ENCODE results near the gene DTD1.

Gene DTD1

DNA sequence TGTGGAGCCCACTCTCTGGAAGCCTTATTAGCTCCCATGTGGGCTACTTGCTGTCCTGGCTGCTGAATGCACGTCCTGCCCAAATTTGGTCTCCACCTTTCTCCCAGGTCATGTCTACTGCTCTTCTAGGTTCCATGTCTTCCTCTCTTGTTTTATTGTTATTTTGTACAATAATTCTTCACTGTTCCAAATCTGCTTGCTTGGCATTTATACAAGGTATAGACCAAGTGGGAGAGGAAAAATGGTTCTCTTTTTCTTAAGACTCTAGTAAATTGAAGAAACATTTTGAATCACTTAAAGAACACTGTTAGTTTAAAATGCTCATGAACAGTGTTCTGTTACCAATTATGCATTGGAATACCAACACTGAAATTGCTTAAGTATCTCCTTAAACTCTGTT, 144.1 kb downstream of the DTD1 start:
- no peaks in the 10 kb centered on the region for H3K9me3 ChIP-seq (ENCODE audit: control insufficient read depth, insufficient read depth, low read length)
- H3K4me3 ChIP-seq (ENCODE audit: low read depth, low read length): no peak overlapping the region
- H3K4me1 ChIP-seq (ENCODE audit: control insufficient read depth, insufficient read depth, low read length): peaks cover 2% of the 10 kb centered on the region
- no peak overlapping the region for H3K9ac ChIP-seq (ENCODE audit: low read depth, low read length)
- H3K36me3 ChIP-seq (ENCODE audit: control insufficient read depth, insufficient read depth, low read length): no peaks in the 10 kb centered on the region
- no peaks in the 10 kb centered on the region for H3K27me3 ChIP-seq (ENCODE audit: control insufficient read depth, insufficient read depth, low read length)

DNA sequence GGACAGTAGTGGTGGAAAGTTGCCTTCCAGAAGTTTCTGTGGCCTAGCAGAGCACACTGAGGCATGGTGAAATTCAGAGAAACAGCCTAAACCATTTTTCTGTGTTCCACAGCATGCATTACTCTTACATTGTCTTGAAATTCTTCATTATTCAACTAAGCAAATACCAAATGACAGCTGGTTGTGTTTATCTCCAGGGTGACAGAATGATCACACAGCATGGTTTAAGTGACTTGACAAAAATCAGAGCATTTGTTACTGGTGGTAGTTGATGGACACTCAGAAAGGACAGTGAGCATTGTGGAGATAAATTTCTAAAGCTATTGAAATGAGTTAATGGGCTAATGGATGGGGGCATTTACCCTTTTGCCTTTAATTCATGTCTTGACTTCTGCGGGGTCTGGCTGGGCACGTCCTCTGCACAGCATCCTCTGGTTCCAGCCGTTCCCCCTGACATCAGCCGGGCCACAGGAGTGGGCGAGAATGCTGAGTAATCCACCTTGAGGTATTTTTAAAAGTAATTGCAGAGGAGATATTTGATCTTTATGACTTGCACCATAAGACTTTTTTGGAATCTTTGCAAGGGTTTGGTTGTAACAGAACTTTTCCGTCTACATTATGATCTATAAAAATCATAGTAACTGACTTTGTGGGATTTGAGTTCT, 146.8 kb downstream of the DTD1 start:
- Histone ChIP-seq H3K4me1 (ENCODE audit: control insufficient read depth, insufficient read depth, low read length) (no peaks in the 10 kb centered on the region), H3K27me3 (ENCODE audit: control insufficient read depth, insufficient read depth, low read length) (no peaks in the 10 kb centered on the region), H3K9ac (ENCODE audit: low read depth, low read length) (no peak overlapping the region), H3K4me3 (ENCODE audit: low read depth, low read length) (no peak overlapping the region), H3K9me3 (ENCODE audit: control insufficient read depth, insufficient read depth, low read length) (no peaks in the 10 kb centered on the region), H3K36me3 (ENCODE audit: control insufficient read depth, insufficient read depth, low read length) (no peaks in the 10 kb centered on the region)

DNA sequence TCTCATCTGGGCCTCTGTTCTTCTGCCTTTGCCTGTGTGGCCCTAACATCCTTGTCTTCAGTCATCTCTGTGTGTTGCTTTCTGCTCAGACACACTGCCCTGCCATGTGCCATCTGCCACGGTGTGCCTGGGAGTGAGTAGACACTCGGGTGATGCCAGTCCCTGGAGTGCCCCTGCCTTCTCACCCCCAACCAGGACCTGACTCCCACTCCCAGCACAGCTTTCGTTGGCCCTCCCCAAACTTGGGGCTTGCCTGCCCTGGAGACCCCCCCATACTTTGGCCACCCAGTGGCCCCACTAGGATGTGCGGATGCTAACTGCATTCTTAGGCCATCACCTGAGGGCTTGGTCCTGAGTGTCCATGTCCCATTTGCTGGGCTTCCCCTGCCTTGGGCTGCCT, 149.3 kb downstream of the DTD1 start:
- Histone ChIP-seq H3K27me3 (ENCODE audit: control insufficient read depth, insufficient read depth, low read length) (no peaks in the 10 kb centered on the region), H3K9me3 (ENCODE audit: control insufficient read depth, insufficient read depth, low read length) (no peaks in the 10 kb centered on the region), H3K4me3 (ENCODE audit: low read depth, low read length) (no peak overlapping the region), H3K4me1 (ENCODE audit: control insufficient read depth, insufficient read depth, low read length) (no peaks in the 10 kb centered on the region), H3K9ac (ENCODE audit: low read depth, low read length) (no peak overlapping the region), H3K36me3 (ENCODE audit: control insufficient read depth, insufficient read depth, low read length) (no peaks in the 10 kb centered on the region)

DNA sequence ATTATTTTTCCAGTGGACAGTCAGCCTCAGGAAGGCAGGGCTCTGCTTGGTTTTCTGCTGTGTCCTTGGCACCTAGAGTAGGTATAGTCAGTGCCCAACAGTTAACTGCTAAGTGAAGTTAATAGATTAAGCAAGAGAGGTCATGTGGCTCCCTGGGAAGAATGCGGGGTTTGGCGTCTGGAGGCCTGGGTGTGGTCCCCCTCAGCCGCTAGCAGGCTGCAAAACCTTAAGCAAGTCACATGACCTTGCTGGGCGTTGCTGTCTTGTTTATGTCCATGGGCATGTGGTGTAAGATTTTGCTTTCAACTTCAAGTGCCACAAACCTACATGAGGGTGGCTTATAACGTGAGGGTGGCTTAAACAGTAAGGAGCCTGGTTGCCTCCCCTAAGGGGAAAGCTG, 150.2 kb downstream of the DTD1 start:
- H3K9me3 ChIP-seq (ENCODE audit: control insufficient read depth, insufficient read depth, low read length): no peaks in the 10 kb centered on the region
- no peaks in the 10 kb centered on the region for H3K4me1 ChIP-seq (ENCODE audit: control insufficient read depth, insufficient read depth, low read length)
- no peaks in the 10 kb centered on the region for H3K36me3 ChIP-seq (ENCODE audit: control insufficient read depth, insufficient read depth, low read length)
- no peak overlapping the region for H3K4me3 ChIP-seq (ENCODE audit: low read depth, low read length)
- no peak overlapping the region for H3K9ac ChIP-seq (ENCODE audit: low read depth, low read length)
- no peaks in the 10 kb centered on the region for H3K27me3 ChIP-seq (ENCODE audit: control insufficient read depth, insufficient read depth, low read length)

DNA sequence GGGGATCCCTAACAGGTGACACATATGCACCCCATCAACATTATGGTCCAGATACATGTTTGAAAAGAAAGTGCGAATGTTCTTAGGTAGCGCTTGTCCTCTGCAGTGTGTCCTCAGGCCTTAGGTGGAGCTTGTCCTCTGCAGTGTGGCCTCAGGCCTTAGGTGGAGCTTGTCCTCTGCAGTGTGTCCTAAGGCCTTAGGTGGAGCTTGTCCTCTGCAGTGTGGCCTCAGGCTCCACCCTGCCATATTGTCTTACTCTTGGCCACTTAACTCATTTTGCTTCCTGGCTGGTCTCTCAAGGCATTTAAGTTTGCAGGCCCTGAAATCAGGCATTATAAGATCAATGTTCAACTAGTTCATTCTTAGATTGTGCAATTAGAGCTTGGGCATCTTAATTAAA, 151.0 kb downstream of the DTD1 start:
- Histone ChIP-seq H3K9me3 (ENCODE audit: control insufficient read depth, insufficient read depth, low read length) (no peaks in the 10 kb centered on the region), H3K27me3 (ENCODE audit: control insufficient read depth, insufficient read depth, low read length) (no peaks in the 10 kb centered on the region), H3K36me3 (ENCODE audit: control insufficient read depth, insufficient read depth, low read length) (no peaks in the 10 kb centered on the region), H3K9ac (ENCODE audit: low read depth, low read length) (no peak overlapping the region), H3K4me3 (ENCODE audit: low read depth, low read length) (no peak overlapping the region), H3K4me1 (ENCODE audit: control insufficient read depth, insufficient read depth, low read length) (no peaks in the 10 kb centered on the region)

DNA sequence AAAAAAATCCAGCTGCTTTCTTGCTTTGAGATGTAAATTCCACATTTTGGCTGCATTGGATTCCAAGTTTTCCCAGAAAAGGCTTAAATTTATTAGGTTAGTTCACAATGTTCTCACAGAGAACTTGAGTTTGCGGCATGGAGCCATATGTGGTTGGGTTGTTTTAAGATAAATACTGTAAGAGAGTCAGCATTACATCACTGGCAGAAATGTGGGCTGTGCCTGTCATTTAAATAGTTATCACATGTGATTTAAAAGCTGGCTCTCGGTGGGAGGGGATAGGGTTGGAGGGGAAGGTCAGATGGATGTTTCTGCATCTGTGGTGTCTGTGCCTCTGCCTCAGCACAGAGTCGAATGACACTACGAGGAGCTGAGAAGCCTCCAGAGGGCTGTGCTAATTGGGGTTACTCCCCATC, 151.9 kb downstream of the DTD1 start:
- no peak overlapping the region for H3K4me3 ChIP-seq (ENCODE audit: low read depth, low read length)
- H3K36me3 ChIP-seq (ENCODE audit: control insufficient read depth, insufficient read depth, low read length): no peaks in the 10 kb centered on the region
- H3K4me1 ChIP-seq (ENCODE audit: control insufficient read depth, insufficient read depth, low read length): no peaks in the 10 kb centered on the region
- H3K9me3 ChIP-seq (ENCODE audit: control insufficient read depth, insufficient read depth, low read length): no peaks in the 10 kb centered on the region
- no peak overlapping the region for H3K9ac ChIP-seq (ENCODE audit: low read depth, low read length)
- no peaks in the 10 kb centered on the region for H3K27me3 ChIP-seq (ENCODE audit: control insufficient read depth, insufficient read depth, low read length)

DNA sequence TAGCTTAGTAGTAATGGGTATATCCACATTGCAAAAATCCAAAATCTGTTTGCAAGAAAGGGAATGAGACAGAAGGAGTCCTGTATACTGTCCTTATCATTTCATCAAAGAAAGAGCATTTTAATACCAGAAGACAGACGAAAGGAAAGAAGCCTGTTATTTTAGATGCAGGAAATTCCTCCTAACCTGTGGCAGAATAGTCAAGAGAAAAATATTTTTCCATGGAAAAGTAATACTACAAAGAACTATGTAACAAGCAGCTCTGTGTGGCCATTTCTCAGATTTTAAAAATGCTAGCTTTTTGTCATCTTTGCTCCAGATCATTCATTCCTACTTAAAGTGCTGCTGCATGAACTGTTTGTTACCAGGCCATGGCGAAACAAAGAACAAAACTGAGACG, 152.9 kb downstream of the DTD1 start:
- Histone ChIP-seq H3K27me3 (ENCODE audit: control insufficient read depth, insufficient read depth, low read length) (no peaks in the 10 kb centered on the region), H3K4me3 (ENCODE audit: low read depth, low read length) (no peak overlapping the region), H3K4me1 (ENCODE audit: control insufficient read depth, insufficient read depth, low read length) (no peaks in the 10 kb centered on the region), H3K36me3 (ENCODE audit: control insufficient read depth, insufficient read depth, low read length) (no peaks in the 10 kb centered on the region), H3K9ac (ENCODE audit: low read depth, low read length) (no peak overlapping the region), H3K9me3 (ENCODE audit: control insufficient read depth, insufficient read depth, low read length) (no peaks in the 10 kb centered on the region)

DNA sequence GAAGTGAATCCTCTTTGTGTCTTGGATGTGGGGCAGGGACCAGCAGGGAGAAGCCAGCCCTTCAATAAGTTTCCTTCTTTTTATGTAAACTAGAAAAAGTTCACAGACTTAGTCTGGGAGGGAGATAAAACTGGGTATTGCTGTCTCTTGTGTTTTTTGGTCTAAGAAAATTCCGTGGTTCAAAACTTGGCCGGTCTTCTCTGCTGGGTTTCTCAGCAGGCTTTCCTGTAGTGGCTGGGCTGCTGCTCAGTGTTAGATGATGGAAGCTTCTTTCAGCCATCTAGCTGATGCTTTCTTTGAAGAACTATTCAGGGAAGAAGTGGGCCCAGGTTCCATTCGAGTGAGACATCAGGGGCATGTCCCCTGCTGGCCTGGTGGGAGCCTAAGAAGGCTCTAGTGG, 155.0 kb downstream of the DTD1 start:
- H3K9me3 ChIP-seq (ENCODE audit: control insufficient read depth, insufficient read depth, low read length): no peaks in the 10 kb centered on the region
- H3K4me1 ChIP-seq (ENCODE audit: control insufficient read depth, insufficient read depth, low read length): no peaks in the 10 kb centered on the region
- H3K27me3 ChIP-seq (ENCODE audit: control insufficient read depth, insufficient read depth, low read length): no peaks in the 10 kb centered on the region
- H3K9ac ChIP-seq (ENCODE audit: low read depth, low read length): no peak overlapping the region
- no peaks in the 10 kb centered on the region for H3K36me3 ChIP-seq (ENCODE audit: control insufficient read depth, insufficient read depth, low read length)
- no peak overlapping the region for H3K4me3 ChIP-seq (ENCODE audit: low read depth, low read length)

DNA sequence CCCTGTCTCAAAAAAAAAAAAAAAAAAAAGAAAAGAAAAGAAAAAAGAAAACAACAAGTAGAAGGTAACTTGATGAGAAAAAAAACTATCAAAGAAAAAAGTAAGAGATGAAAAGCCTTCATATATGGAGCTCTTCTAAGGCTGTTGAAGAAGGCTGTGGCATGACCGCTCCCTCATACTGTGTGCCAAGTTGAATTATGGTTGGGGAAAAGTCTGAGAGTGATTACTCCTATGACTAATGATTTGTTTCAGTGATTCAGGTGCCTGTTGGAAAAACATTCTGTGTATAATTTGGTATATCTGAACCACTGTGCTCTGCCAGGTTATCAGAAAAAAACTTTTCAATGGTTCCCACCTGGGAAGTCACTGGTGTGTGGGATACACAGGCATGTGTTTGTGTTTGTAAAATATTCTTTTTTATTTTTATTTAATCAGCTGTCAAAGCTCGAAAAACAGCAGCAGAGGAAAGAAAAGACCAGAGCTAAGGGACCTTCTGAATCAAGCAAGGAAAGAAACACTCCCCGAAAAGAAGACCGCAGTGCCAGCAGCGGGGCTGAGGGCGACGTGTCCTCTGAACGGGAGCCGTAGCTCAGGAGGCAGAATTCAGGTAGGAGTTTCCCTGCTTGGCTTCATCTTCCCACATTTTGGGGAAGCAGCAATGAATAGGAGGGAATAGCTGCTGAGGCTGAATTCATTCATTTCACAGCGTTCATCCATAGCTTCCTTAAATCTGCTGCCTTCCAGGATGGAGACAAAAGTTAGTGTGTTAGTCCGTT, 156.0 kb downstream of the DTD1 start:
- Histone ChIP-seq H3K9ac (ENCODE audit: low read depth, low read length) (no peak overlapping the region), H3K4me1 (ENCODE audit: control insufficient read depth, insufficient read depth, low read length) (no peaks in the 10 kb centered on the region), H3K9me3 (ENCODE audit: control insufficient read depth, insufficient read depth, low read length) (no peaks in the 10 kb centered on the region), H3K36me3 (ENCODE audit: control insufficient read depth, insufficient read depth, low read length) (no peaks in the 10 kb centered on the region), H3K27me3 (ENCODE audit: control insufficient read depth, insufficient read depth, low read length) (no peaks in the 10 kb centered on the region), H3K4me3 (ENCODE audit: low read depth, low read length) (no peak overlapping the region)

DNA sequence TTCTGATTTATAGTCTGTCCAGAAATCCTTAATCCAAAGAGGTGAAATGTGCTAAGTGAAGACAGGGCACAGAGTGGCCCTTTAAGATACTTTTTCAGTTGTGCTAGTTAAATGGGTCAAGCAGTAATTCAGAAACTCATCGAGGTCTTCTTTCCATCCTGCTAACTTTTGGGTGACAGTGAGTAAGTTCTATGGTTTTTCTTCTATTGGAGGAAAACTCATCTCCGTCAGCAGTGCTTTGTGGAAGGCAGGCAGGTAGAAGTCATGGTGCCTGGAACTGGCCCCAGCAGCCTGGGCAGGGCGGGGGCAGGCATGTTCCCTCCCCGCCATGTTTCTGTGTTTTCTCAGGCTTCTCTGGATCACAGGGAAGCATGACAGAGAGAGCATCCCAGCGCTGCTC, 159.2 kb downstream of the DTD1 start:
- H3K4me3 ChIP-seq (ENCODE audit: low read depth, low read length): no peak overlapping the region
- H3K9me3 ChIP-seq (ENCODE audit: control insufficient read depth, insufficient read depth, low read length): no peaks in the 10 kb centered on the region
- H3K27me3 ChIP-seq (ENCODE audit: control insufficient read depth, insufficient read depth, low read length): no peaks in the 10 kb centered on the region
- H3K9ac ChIP-seq (ENCODE audit: low read depth, low read length): no peak overlapping the region
- no peaks in the 10 kb centered on the region for H3K36me3 ChIP-seq (ENCODE audit: control insufficient read depth, insufficient read depth, low read length)
- no peaks in the 10 kb centered on the region for H3K4me1 ChIP-seq (ENCODE audit: control insufficient read depth, insufficient read depth, low read length)

DNA sequence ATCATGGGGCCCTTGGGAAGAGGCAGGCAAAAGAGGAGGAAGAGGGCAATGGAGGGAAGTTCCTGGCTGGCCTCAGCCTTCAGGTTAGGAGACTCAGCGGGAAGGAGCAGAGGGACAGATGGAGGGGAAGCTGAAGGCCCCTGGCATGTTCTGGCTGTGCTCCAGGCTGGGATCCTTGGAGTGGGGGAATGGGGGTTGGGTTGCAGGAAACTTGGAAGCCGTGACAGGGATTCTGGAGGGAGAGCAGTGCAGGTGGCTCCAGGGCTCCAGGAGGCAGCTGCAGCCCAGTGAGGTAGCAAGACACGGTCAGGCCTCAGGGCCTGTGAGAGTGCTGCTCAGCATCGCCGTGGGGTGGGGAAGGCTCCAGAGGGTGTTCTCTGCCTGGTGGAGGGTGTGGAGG, 161.1 kb downstream of the DTD1 start:
- Histone ChIP-seq H3K9me3 (ENCODE audit: control insufficient read depth, insufficient read depth, low read length) (no peaks in the 10 kb centered on the region), H3K4me1 (ENCODE audit: control insufficient read depth, insufficient read depth, low read length) (no peaks in the 10 kb centered on the region), H3K36me3 (ENCODE audit: control insufficient read depth, insufficient read depth, low read length) (no peaks in the 10 kb centered on the region), H3K27me3 (ENCODE audit: control insufficient read depth, insufficient read depth, low read length) (no peaks in the 10 kb centered on the region), H3K4me3 (ENCODE audit: low read depth, low read length) (no peak overlapping the region), H3K9ac (ENCODE audit: low read depth, low read length) (no peak overlapping the region)

DNA sequence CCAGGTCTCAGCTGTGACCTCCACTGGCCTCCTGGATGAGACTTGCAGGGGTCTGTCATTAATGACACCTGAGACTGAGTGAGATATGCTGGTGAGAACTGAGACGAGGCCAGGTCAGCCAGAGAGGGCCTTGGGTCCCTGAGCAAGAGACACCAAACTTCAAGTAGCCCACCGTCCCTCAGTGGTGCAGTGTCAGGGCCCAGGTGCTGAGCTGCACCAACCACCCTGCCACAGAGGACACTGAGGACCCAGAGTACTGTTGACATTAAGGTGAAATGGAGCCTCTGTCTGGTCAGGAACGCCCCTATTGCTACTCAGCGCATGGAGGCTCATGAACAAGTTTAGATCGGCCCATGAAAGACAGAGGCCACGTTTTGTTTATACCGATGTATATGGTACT, 161.7 kb downstream of the DTD1 start:
- no peaks in the 10 kb centered on the region for H3K27me3 ChIP-seq (ENCODE audit: control insufficient read depth, insufficient read depth, low read length)
- H3K36me3 ChIP-seq (ENCODE audit: control insufficient read depth, insufficient read depth, low read length): no peaks in the 10 kb centered on the region
- H3K4me3 ChIP-seq (ENCODE audit: low read depth, low read length): no peak overlapping the region

More for the DNA sequence above, 161.7 kb downstream of the DTD1 start:
- Histone ChIP-seq H3K9me3 (ENCODE audit: control insufficient read depth, insufficient read depth, low read length) (no peaks in the 10 kb centered on the region), H3K4me1 (ENCODE audit: control insufficient read depth, insufficient read depth, low read length) (no peaks in the 10 kb centered on the region), H3K9ac (ENCODE audit: low read depth, low read length) (no peak overlapping the region)

All from iPS-15b (cell line).